HG03575 (cell line): Measurements from ENCODE around the gene COL13A1.

Experiments
- ATAC-seq: cut with Tn5 transposase; IDR thresholded peaks from one replicate; pipeline ENCODE4 v1.9.1; 2021; ENCODE audit not compliant: unreplicated experiment, insufficient number of reproducible peaks, low FRiP score; ENCODE audit errors: extremely low read depth

COL13A1 gene

DNA sequence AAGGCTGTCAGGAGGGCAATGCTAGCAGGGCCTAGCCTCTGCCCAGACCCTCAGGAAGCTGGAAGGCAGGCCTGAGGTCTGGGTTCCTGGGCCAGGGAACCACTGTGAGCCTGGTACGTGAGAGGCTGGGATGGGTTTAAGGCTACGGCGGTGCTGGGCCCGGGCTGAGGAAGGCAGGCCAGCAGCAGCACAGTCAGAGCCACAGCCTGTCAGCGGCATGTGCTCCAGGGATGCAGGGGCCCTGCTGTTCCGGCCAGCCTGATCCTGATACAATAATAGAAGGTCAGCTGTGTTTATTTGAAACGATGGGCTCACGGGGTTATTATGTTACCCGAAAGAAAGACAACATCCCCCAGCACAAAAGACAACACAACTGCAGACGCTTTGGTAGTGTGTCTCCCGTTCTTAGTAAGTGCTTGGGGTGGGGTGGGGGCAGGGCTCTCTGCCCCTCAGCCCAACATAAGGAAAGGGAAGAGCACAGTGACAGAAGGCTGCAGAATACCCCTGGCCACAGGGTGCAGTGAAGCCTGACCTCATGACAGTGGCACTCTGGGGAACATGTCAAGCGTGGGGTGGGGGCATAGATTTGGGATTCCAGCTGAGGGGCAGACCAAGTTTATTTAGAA, 95.0 kb downstream of the COL13A1 start:
- no peak for ATAC-seq

DNA sequence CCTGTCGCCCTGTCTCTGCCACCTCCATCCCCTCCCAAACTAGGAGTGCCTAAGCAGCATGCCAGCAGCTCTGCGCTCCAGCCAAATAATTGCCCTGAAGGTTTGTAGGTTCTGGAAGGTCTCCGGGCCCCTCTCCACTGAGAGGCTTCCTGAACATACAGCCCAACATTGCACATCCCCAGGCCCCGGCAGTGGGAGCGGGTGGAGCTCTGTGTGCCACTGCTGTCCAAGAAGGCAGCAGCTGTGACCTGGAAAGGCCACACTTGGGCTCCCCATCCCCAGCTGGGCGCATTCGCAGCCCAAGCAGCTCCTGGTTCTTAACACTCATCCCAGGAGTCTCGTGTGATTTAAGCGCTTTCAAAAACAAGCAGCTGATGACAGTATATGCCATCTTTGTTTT, 95.7 kb downstream of the COL13A1 start:
- no peak for ATAC-seq

DNA sequence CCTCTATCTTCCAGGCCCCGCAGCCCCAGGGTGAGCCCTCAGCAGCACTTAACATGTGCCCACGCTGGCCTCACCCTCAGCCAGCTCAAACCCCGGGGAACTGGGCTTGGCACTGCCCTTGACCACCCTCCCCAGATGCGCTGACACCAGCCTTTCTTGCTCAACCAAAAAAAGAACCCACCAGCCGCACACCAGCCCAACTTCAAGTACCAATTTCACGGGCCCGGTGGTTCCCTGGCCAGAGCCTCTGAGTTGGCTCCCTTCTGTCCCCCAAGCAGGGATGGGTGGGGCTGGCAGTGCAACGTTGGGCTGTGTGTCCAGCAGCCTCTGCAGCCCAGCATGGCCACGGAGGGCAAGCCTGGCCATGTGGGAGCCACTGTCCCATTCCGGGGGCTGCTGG, 96.3 kb downstream of the COL13A1 start:
- ATAC-seq: no peak

DNA sequence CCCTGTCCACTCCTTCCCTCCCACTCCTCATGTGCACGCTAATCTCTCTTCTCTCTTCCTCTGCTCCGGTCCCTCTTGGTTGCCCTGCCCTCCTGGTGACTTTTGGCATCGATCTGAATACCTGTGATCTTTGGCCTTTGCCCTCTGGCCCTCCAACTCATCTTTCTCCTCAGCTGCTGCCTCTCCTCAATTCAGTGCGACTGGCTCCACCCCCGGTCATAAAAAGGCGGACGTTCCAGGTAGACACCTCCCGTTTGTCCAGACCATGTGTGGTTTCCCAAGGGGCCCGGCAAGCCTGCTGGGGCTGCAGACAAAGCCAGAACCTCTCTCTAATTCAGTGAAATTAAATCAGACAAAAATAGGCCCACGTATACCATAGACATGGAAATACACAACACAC, 96.8 kb downstream of the COL13A1 start:
- no peak for ATAC-seq

DNA sequence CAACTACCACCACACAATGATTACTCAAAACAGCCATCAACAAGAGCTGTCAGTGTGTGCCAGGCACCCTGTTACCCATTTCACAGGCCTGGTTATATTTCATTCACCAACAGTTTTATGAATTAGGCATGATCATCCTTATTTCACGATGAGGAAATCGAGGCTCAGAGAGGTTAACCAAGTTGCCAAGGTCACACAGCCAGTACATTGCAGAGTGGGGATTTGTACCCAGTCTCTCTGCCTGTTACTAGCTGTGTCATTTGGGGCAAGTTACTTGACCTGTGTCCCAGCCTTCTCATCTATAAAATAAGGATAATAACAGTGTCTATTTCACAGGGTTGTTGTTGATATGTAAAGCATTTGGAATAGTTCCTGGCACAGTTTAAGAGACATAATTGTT, 97.2 kb downstream of the COL13A1 start:
- ATAC-seq: no peak

DNA sequence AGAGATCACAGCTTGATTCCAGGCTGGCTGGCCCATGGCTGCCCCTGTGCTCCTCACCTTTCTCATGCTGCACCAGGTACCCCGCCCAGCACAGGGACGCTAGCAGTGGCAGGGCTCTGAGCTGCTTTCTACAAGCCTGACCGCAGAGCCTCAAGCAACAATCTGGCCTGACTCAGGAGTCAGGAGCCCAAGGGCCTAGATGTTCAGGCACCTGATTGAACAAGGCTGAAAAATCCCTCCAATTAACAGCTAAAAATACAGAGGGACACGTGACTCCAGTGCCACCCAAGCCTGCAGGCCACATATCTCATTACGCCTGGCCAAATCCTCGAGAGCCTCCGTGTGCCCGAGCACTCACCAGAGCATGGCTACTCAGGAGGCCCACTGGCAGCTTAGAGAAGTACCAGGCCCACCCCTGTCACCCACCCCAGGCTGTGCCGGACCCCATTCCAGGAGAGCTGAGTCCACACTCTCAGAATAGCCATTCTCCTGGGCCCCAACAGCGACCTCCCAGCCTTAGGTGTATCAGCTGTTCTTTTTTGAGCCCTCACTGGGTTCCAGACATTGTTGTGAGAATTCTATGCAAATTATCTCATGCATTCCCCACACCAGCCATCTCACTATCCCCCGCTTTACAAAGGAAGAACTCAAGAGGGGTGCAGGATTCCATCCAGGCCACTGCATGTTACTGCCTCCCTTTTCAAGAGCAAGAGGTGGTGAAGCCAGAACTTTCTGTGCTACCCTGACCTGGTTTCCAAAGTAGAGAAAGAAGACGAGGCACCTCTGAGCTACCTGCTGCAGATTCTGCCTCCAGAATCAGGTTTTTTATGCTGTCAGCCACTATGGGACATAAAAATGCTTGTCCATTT, 98.3 kb downstream of the COL13A1 start:
- no peak for ATAC-seq

DNA sequence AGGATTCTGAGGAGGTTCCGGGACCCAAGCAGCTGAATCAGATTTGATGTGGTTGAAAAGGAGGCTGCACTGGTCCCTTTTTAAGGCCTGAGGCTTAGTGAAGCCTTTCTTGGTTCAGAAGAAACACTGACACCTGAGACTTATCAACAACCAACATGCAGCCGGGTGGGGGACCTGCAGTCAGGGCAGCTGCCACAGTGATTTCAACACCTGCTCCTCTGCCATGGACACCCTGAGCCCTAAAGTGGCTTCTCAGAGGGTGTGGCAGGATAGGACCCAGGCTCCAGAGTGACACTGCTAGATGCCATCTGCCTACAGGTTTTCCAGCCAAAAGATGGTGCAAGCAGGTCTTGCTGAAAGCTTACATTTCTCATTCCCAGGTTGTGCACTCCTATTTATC, 99.3 kb downstream of the COL13A1 start:
- no peak for ATAC-seq

DNA sequence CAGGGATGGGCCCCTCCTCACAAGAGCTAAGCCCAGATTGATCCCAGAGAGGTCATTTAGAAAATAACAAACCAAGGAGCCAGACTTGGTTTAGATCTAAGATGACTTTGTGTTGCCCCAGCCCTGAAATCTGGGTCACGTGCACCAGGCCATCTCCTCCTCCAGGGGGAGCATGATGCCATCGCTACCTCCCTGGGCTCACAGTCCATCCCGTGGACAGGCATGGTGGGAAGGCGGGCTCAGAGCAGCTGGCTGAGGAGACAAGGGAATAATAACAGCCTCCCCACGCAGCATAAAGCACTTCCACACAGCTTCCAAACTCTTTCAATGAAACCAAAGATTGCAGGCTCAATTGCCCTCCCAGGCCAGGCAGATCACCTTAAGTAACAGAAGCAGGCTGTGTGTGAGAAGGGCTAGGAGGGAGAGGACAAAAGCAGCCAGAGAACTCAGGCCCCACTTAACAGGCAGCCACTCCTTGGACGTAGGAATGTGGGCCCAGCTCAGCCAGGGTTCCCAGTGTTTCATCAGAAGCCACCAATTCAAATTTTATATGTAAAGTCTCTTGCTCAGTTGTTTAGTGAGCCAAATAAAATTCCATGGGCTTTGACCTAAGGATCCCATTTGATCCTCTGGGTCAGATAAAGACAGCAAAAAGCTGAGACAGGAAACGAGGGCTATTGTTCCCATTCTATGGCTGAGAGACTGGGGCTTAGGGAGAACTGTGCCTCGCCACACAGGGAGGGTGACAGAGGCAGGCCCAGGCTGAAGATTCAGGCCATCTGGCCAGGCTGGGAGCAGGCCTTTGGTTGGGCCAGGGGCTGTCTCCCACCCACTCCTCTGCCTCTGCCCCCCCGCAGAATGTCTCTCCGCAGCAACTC, 100.2 kb downstream of the COL13A1 start:
- no peak for ATAC-seq

DNA sequence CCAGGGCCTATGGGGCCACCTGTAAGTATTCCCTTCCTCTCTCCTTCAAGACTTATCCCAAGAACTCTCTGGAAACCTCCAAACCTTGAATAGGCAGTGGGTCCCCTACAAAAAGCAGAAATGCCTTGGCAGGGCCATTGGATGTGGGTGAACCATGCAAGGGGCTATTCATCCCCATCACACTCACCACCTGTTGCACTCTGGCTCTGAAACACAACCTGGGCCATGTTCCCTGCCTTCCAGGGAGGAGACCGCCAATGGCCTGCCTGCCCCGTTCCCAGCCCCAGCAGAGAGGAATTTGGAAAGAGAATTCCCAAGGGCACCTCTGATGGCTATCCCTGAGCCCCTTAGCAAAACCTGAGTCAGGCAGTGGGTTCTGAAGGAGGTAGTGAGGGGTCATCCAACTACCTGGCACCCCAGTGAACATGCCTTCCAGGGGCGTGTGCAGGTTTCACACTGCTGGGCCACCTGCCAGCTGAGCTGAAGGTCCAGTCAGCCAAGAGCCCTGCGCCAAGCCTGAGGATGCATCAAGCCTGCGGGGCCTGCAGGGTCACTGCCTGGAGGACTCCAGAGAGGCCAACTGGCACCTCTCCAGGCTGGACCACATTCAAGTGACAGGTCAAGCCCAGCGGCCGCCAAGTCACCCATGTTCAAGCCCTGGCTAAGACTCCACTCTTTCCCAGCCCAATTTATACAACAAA, 101.3 kb downstream of the COL13A1 start:
- ATAC-seq: no peak

DNA sequence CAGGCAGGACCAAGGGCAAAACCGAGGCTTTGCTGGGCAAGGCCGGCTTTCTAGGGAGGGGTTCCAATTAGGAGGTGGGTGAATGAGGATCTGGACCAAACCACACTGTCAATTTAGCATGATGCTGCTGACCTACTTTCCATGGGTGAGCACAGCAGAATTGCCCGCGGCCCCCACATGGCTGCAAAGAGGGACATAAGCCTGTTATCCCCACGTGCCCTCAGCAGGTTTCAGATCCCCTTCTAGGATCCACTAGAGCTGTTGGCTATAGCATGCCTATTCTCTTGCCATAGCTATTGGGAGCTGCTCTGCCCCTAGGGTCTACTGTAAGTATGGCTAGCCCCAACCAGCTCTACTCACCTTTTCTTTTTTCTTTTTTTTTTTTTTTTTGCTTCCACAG, 102.8 kb downstream of the COL13A1 start:
- ATAC-seq: no peak

DNA sequence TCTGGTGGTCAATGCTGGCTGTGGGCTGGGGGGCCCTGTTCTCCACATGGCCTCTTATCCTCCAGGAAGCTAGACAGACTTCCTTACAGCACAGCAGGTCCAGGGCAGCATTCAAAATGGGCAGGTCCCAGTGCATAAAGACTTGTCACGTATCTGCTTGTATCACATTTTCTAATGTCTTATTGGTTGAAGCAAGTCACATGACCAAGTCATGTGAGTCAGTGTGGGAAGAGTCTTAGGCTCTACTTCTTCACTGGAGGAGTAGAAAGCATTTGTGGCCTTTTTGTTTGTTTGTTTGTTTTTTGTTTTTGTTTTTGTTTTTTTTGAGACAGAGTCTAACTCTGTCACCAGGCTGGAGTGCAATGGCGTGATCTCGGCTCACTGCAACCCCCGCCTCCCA, 104.7 kb downstream of the COL13A1 start:
- no peak for ATAC-seq

DNA sequence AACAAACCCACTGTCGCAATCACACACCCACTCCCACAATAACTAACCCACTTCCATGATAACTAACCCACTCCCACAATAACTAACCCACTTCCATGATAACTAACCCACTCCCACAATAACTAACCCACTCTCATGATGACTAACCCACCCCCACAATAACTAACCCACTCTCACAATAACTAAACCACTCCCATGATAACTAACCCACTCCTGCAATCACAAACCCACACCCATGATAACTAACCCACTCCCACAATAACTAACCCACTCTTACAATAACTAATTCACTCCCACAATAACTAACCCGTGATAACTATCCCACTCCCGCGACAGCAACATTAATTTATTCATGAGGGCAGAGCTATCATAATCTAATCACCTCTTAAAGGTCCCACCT, 105.8 kb downstream of the COL13A1 start:
- ATAC-seq: no peak

DNA sequence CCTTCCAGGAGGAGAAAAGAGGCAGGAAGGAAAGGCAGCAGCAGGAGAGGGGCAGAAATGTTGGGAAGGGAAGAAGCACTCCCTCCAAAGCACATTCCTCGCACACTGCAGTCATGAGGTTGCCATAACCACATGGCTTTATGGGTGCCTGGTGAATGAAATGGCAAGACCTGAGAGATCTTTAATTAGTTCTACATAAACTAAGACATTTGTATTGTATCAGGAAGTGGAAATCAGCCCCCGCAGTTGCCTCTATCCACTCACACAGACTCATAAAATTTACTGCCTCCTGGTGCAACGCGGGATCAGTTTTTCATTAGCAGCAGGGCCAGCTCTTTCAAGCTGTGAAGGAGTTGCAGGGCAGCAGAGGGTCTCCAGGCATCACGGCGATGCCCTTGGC, 106.4 kb downstream of the COL13A1 start:
- no peak for ATAC-seq

DNA sequence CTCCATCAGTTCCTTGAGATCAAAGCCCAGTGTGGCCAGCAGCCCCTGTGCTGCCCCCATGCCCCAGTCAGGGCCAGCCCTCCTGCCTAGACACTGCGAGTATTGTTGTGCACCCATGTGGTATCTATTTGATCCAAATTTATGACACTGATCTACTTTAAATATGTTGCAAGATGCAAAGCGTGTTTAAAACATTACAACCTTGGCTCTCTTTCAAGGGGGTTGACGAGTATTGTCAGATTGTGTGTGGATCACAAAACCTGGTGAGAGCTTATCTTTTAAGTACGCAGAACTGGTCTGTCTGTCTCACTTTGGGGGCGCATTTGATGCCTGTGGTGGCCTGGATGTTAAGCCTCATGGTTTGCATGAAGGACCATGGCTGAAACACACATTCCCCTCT, 108.9 kb downstream of the COL13A1 start:
- ATAC-seq: no peak

DNA sequence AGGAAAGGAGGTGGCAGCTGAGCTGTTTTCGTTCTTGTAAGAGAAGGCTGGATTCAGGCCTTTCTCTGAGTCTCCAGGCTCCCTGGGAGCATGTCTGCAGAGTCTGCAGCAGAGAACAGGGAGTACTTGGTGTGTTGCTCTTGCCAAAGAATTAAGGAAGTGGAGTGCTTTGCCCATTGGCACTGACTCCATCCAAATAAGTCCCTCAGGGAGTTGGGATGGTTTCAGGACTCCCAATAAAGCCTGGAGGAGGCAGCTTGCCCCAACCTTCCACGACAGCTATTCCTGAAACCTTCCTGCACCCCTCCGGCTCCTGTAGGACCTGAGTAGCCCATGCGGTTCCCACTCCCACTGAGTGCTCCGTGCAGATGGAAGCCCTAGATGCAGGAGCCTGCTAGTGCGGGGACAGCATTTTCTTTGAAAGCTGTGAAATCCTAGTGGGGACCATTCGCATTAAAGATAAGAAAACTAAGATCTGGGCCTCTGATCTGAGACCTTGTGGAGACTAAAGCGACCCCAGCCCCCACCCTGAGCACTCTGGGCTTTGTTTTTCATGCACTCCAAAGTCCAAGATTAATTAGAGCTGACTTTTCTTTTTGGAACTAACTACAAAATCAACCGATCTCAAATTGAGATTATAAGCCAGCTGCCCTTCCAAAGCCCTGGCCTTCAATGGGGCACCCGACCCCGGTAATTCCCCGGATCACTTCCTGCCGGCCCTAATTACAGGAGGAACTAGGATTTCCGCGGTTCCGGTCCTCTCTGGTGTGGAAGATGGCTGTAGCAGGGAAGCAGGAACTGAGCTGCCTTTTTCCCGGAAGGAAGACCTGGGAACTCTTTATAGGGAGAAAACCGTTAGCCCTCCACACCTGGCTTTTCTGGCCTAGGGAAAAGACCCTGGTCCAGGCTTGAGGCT, 110.2 kb downstream of the COL13A1 start:
- ATAC-seq: no peak

DNA sequence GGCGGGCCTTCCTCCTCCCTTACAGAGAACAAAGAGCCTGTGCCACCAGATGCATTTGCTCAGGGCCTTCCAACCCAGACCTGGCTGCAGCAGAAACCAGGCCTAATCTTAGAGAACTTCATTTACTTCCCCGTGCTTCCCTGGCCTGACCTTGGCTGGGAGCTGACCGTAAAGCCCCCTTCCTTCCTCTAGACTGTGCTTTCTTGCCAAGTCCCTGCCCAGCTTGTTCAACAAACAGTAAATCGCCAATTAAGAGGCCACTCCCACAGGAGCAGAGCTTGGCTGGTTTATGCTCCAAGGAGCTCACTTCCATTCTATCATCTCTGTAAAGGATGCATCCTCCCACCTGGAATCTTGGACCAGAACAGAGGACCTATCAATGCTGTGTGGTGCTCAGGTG, 110.9 kb downstream of the COL13A1 start:
- ATAC-seq: no peak

DNA sequence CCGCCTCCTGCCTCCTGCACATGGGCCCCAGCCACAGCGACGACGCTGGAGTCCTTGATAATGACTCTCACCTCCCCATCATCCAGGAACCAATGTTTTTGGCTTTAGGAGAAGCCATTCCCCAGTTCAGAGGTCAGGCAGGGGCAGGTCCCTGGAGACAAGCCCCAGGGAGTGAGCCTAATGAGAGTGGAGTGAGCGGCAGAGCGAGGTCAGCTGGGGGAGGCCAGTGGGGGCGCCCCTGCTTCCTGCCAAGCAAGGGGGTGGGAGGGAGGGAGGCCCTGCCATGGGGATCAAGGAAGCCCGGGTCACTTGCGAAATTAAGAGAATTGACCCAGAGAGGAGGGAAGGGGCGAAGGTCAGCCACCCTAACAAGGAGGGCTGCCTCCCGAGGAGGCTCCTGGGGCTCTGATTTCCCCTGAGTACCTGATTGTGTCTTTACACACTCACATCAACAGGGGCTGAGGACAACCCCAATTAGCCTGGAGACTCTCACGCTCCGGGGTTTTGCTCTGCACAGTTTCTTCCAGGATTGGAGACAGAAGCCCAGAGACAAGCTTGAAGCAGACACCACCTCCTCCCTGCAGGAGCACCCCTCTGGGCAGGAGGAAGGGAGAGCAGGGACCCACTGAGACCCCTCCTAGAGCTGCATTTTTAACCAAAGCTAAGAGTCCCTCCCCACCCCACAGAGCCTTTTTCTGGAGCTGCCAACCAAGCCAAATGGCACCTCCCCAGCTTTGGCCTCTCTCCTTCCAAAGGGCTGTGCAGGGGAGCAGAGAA, 112.1 kb downstream of the COL13A1 start:
- no peak for ATAC-seq
